OCI-LY7 (cell line): ENCODE data around the gene ANKRD13B.

Source experiments
- CTCF ChIP-seq: fragments of 200-600 bp; sonication (generic); conservative IDR thresholded peaks from 2 replicates; pipeline ENCODE4 v1.5.1; 2014; ENCODE audit warnings: mild to moderate bottlenecking, antibody characterized with exemption, low read length, moderate library complexity, mixed read lengths
- EZH2phosphoT487 ChIP-seq: fragments of 200-600 bp; sonication (generic); IDR thresholded peaks from 2 replicates; pipeline ENCODE4 v1.6.1; 2018; ENCODE audit warnings: low read depth, borderline replicate concordance, mild to moderate bottlenecking, mixed run types, antibody characterized with exemption, low read length, moderate library complexity, mixed read lengths

GRCh38 chr17:29588562-29589411 is 4.1 kb upstream of the ANKRD13B start:
- TF ChIP-seq CTCF (no peak), EZH2phosphoT487 (no peak)
